Measurements from ENCODE around the gene TMEM229A.

TMEM229A gene

DNA sequence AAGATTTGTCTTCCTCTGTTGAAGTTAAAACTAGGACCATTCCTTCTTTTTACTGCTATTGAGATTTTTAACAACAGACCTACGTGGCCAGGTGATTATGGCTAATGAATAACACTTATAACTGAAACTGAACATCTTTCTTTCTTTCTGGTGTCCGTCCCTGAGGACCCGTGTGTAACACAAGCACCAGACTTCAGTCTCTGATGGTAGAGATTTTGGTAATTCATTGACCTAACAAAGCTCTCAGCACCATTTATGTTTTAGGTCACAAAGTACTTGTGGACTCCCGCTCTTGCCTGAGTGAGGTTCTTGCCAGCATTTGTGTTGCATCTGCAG is 40.4 kb upstream of the TMEM229A start:
- TF ChIP-seq TEAD4 (IDR thresholded peaks at IDR 0.05) (no peak), EGR1 (IDR thresholded peaks at IDR 0.05) (no peak), FOXM1 (IDR thresholded peaks at IDR 0.05; ENCODE audit: borderline replicate concordance, low read depth) (no peak), TCF12 (IDR thresholded peaks at IDR 0.05; ENCODE audit: low read depth) (no peak), RAD21 (IDR thresholded peaks at IDR 0.05; ENCODE audit: low read depth) (no peak), CEBPB (IDR thresholded peaks at IDR 0.05) (no peak), CREB1 (IDR thresholded peaks at IDR 0.05; ENCODE audit: low read depth) (no peak), NFIC (IDR thresholded peaks at IDR 0.05) (no peak), EP300 (IDR thresholded peaks at IDR 0.05; ENCODE audit: borderline replicate concordance) (no peak)
- TF ChIP-seq, protein P1, sequence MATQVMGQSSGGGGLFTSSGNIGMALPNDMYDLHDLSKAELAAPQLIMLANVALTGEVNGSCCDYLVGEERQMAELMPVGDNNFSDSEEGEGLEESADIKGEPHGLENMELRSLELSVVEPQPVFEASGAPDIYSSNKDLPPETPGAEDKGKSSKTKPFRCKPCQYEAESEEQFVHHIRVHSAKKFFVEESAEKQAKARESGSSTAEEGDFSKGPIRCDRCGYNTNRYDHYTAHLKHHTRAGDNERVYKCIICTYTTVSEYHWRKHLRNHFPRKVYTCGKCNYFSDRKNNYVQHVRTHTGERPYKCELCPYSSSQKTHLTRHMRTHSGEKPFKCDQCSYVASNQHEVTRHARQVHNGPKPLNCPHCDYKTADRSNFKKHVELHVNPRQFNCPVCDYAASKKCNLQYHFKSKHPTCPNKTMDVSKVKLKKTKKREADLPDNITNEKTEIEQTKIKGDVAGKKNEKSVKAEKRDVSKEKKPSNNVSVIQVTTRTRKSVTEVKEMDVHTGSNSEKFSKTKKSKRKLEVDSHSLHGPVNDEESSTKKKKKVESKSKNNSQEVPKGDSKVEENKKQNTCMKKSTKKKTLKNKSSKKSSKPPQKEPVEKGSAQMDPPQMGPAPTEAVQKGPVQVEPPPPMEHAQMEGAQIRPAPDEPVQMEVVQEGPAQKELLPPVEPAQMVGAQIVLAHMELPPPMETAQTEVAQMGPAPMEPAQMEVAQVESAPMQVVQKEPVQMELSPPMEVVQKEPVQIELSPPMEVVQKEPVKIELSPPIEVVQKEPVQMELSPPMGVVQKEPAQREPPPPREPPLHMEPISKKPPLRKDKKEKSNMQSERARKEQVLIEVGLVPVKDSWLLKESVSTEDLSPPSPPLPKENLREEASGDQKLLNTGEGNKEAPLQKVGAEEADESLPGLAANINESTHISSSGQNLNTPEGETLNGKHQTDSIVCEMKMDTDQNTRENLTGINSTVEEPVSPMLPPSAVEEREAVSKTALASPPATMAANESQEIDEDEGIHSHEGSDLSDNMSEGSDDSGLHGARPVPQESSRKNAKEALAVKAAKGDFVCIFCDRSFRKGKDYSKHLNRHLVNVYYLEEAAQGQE (IDR thresholded peaks at IDR 0.05; ENCODE audit: low read depth) = no peak
- TF ChIP-seq, protein P2, sequence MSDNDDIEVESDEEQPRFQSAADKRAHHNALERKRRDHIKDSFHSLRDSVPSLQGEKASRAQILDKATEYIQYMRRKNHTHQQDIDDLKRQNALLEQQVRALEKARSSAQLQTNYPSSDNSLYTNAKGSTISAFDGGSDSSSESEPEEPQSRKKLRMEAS (IDR thresholded peaks at IDR 0.05) = no peak

DNA sequence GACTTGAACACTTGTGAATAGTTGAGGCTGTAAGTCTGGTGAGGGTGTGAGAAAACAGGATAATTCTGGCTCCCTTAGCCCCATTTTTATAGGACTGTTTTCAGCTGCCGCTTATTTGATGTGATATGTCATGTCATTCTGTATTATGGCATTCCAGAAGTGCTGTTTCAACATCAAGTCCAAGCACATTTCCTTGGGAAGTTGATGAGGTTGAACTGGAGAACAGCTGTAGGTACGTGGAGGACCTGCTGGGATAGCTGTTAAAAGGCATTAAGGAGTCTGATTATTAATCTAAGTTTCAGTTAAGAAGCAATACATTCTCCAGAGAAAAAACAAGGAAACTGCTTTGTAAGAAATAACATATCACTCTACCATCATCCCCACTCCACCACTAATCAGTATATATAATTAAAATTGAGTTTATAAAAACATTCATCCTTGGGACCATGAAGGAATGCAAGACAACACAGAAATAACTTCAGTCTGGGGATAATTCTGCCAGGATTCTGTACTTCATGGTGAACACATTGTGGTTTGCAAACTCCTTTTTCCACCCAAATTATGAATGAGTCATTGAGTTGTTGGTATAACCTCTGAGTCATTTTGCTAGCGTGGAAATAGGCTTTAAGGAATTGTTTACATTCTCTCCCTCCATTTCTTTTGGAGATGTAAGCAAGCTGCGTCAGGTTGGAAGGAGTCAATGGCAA is 39.9 kb upstream of the TMEM229A start:
- TF ChIP-seq TAF1 (IDR thresholded peaks at IDR 0.05; ENCODE audit: low read depth) (no peak), NFIC (IDR thresholded peaks at IDR 0.05) (no peak), EP300 (IDR thresholded peaks at IDR 0.05; ENCODE audit: borderline replicate concordance) (no peak), EGR1 (IDR thresholded peaks at IDR 0.05) (no peak), FOXM1 (IDR thresholded peaks at IDR 0.05; ENCODE audit: borderline replicate concordance, low read depth) (no peak), TEAD4 (IDR thresholded peaks at IDR 0.05) (no peak), TCF12 (IDR thresholded peaks at IDR 0.05; ENCODE audit: low read depth) (no peak), ZBTB7A (IDR thresholded peaks at IDR 0.05; ENCODE audit: low read depth) (no peak), CEBPB (IDR thresholded peaks at IDR 0.05) (no peak), YY1 (IDR thresholded peaks at IDR 0.05; ENCODE audit: low read depth) (no peak), CREB1 (IDR thresholded peaks at IDR 0.05; ENCODE audit: low read depth) (no peak)
- TF ChIP-seq, protein P3, sequence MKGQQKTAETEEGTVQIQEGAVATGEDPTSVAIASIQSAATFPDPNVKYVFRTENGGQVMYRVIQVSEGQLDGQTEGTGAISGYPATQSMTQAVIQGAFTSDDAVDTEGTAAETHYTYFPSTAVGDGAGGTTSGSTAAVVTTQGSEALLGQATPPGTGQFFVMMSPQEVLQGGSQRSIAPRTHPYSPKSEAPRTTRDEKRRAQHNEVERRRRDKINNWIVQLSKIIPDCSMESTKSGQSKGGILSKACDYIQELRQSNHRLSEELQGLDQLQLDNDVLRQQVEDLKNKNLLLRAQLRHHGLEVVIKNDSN (IDR thresholded peaks at IDR 0.05) = no peak
- TF ChIP-seq, protein P2 (IDR thresholded peaks at IDR 0.05) = no peak
- TF ChIP-seq, protein P1 (IDR thresholded peaks at IDR 0.05; ENCODE audit: low read depth) = no peak

DNA sequence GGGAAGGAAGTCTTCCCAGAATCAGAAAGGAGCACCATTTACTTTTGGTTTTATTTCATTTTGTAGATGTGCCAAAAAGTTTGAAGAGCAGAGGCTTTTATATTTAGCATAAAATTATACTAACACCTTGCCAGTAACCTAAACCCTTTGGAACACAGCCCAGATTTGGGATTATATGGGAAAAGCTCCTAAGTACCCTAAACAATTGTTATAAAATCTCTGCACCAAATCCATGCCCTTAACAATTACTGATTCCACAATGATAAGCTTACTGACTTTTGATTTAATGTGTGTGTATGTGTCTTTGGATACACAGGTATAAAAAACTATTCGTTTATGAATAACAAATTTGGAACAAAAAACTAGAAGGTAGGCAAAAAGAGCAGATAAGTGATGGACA is 39.0 kb upstream of the TMEM229A start:
- TF ChIP-seq TAF1 (IDR thresholded peaks at IDR 0.05; ENCODE audit: low read depth) (no peak), TCF12 (IDR thresholded peaks at IDR 0.05; ENCODE audit: low read depth) (no peak), ZBTB7A (IDR thresholded peaks at IDR 0.05; ENCODE audit: low read depth) (no peak), CEBPB (IDR thresholded peaks at IDR 0.05) (no peak), RAD21 (IDR thresholded peaks at IDR 0.05; ENCODE audit: low read depth) (no peak), FOXM1 (IDR thresholded peaks at IDR 0.05; ENCODE audit: borderline replicate concordance, low read depth) (no peak), TEAD4 (IDR thresholded peaks at IDR 0.05) (no peak), YY1 (IDR thresholded peaks at IDR 0.05; ENCODE audit: low read depth) (no peak), EP300 (IDR thresholded peaks at IDR 0.05; ENCODE audit: borderline replicate concordance) (no peak), EGR1 (IDR thresholded peaks at IDR 0.05) (no peak), NFIC (IDR thresholded peaks at IDR 0.05) (no peak), CREB1 (IDR thresholded peaks at IDR 0.05; ENCODE audit: low read depth) (no peak)
- TF ChIP-seq, protein P1 (IDR thresholded peaks at IDR 0.05; ENCODE audit: low read depth) = no peak
- TF ChIP-seq, protein P2 (IDR thresholded peaks at IDR 0.05) = no peak
- TF ChIP-seq, protein P3 (IDR thresholded peaks at IDR 0.05) = no peak

DNA sequence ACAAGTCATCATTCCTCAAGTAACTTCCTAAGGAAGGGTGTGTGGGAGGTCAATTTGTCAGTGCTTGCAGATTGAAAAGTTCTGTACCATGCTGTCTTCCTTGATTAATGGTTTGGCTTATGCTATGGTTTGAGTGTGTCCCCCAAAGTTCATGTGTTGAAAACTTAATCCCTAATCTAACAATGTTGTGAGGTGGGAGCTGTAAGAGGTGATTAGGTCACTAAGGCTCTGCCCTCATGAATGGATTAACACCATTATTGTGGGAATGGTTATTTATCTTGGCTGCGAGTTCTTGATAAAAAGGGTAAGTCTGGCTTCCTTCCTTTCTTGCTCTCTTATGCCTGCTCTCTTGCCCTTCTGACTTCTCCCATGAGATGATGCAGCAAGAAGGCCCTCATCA is 29.3 kb upstream of the TMEM229A start:
- TF ChIP-seq EP300 (IDR thresholded peaks at IDR 0.05; ENCODE audit: borderline replicate concordance) (no peak), ZBTB7A (IDR thresholded peaks at IDR 0.05; ENCODE audit: low read depth) (no peak), CREB1 (IDR thresholded peaks at IDR 0.05; ENCODE audit: low read depth) (no peak), EGR1 (IDR thresholded peaks at IDR 0.05) (no peak), FOXM1 (IDR thresholded peaks at IDR 0.05; ENCODE audit: borderline replicate concordance, low read depth) (no peak), NFIC (IDR thresholded peaks at IDR 0.05) (no peak), TCF12 (IDR thresholded peaks at IDR 0.05; ENCODE audit: low read depth) (no peak), RAD21 (IDR thresholded peaks at IDR 0.05; ENCODE audit: low read depth) (no peak), TEAD4 (IDR thresholded peaks at IDR 0.05) (no peak), CEBPB (IDR thresholded peaks at IDR 0.05) (no peak), YY1 (IDR thresholded peaks at IDR 0.05; ENCODE audit: low read depth) (no peak), TAF1 (IDR thresholded peaks at IDR 0.05; ENCODE audit: low read depth) (no peak)
- TF ChIP-seq, protein P1 (IDR thresholded peaks at IDR 0.05; ENCODE audit: low read depth) = no peak
- TF ChIP-seq, protein P2 (IDR thresholded peaks at IDR 0.05) = no peak
- TF ChIP-seq, protein P3 (IDR thresholded peaks at IDR 0.05) = no peak
